Measurements from ENCODE around the gene SLC2A4RG. TPM values are rescaled to one million over a fixed set of nuclear protein-coding genes. Genes with fewer than 3 reads are reported as not detected.

The SLC2A4RG gene
- polyA plus RNA-seq, 12 donors = 81.5 to 182 (median 102) TPM; not detected in 1

DNA sequence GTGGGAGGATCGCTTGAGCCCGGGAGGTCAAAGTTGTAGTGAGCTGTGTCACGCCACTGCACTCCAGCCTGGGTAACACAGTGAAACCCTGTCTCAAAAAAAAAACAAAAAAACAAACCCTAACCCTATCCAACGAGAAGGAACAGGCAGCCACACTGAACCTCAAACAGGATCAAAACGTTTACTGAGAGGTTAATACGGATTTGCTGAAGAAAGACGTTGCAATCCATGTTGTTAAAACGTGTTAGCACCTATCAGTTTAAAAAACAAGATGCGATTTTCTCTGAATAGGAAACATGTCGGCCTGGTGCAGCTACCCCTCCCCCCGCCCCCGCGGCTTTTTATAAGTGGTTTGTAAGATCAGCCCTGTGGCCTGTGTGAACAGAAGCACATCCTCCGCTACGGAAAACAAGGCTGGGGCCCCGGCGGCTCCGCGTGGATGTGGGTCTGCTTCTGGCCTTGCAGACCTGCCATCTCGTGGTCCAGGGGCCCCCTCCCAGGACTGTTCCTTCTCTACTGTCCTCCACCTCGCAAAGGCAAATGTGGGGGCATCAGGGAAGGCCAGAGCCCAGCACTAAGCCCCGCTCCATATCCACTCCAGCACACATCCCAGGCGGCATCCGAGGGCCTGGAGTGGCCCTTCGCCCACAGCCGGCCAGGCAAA lies 11.4 kb downstream of the SLC2A4RG start:
- DNase-seq = no peak

DNA sequence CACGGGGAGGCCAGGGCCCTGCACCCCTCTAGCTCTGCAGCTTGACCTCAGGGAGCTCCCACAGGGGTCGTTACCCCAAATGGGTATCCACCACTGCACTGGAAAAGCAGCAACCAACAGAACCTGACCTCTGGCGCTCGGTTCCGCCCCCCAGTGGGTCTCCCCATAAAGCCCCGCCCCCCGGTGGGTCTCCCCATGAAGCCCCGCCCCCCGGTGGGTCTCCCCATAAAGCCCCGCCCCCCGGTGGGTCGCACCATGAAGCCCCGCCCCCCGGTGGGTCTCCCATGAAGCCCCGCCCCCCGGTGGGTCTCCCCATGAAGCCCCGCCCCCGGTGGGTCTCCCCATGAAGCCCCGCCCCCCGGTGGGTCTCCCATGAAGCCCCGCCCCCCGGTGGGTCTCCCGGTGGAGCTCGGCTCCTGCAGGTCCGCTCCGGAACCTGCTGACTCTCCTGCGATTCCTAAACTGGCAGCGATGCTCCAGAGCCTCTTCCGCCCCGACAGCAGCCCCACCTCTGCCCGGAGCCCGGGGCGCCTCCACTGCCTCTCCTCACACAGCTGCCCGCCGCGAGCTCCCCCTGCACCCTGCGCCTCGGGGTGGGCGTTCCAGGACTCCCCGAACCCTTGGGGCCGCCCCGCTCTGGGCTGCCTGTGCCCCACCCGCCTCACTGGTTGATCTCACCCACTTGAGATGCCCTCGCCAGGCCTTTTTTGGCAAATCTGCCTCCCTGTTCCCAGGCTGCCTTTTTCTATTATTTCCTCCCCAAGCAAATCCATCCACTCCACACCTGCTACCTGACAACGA lies 12.1 kb downstream of the SLC2A4RG start:
- DNase-seq = no peak

- no peak for DNase-seq
Measured at GRCh38 chr20:63752411-63753101, 13.0 kb downstream of the SLC2A4RG start.

DNA sequence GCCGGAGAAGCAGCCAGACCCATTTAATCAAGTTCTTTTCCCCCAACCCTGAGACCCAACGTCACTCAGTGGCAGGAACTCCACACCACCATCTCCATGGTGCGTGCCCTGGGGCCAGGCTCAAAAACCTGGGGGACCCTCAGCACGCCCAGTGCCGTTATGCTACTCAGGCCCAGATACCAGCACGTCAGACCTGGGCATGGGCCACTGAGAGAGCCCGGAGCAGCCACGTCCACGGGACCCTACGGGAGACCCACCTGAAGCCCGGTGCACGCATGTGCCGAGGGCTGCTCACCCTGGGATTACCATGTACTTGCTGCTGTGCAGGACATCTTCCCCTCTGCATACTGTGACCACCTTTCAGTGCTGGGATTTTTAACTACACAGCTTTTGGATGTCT lies 13.8 kb downstream of the SLC2A4RG start:
- DNase-seq = no peak

DNA sequence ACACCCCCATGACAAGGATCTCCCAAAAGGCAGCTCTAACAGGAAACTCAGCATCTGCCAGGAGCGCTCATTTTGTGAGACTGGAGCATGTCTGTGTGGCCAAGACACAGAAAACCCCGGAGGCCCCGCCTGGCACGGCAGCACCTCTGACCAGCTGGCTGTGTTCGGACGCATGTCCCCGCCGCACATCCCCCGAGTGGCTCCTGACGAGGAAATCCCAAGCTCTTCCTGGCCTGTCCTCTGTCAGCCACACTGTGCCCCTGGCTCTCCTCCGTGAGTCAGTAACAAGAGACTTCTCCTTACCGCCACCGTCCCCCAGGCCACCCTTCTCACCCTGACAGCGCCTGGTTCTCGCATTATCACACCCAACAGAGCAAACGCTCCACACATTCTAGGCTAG lies 14.4 kb downstream of the SLC2A4RG start:
- no peak for DNase-seq

GRCh38 chr20:63755933-63756647 lies 16.5 kb downstream of the SLC2A4RG start:
- DNase-seq = no peak

GRCh38 chr20:63756648-63756991 lies 17.0 kb downstream of the SLC2A4RG start:
- no peak for DNase-seq

DNA sequence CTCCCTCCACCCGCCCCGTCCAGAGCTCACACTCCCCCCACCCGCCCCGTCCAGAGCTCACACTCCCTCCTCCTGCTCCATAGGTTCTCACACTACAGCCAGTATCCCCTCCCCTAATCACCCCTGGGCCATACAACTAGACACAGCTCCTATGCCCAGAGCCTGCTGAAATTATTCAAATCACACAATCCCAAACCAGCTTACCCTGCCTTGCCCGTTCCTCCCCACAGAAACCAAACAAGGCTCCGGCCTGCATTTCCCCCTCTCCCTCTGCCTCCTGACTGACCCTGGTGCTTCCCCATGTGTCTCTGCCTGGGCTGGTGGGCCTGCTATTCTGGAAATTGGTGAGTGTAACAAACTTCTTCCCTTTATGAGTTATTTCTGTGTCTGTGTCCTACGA lies 18.6 kb downstream of the SLC2A4RG start:
- no peak for DNase-seq

DNA sequence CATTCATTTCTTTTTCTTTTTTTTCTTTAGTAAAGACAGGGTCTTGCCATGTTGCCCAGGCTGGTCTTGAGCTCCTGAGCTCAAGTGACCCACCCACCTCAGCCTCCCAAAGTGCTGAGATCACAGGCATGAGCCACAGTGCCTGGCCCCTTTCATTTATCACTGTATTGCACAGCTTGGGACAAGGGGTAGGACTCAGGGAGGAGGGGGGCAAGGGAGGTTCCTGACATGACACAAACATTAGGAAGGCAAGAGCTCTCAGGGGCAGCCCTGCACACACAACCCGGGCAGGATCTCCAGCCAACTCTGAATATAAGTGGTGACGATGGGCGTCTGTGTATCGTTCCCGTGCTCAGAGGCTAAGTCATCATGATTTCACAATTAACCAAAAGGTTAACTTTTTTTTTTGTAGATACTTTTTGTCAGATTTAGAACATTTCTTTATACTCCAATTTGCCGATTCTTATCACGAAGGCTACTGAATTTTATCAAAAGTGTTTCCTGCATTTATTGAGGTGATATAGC lies 19.9 kb downstream of the SLC2A4RG start:
- no peak for DNase-seq

- DNase-seq = no peak
Measured at GRCh38 chr20:63765082-63765873, 25.7 kb downstream of the SLC2A4RG start.

GRCh38 chr20:63765902-63766301 lies 26.3 kb downstream of the SLC2A4RG start:
- no peak for DNase-seq

DNA sequence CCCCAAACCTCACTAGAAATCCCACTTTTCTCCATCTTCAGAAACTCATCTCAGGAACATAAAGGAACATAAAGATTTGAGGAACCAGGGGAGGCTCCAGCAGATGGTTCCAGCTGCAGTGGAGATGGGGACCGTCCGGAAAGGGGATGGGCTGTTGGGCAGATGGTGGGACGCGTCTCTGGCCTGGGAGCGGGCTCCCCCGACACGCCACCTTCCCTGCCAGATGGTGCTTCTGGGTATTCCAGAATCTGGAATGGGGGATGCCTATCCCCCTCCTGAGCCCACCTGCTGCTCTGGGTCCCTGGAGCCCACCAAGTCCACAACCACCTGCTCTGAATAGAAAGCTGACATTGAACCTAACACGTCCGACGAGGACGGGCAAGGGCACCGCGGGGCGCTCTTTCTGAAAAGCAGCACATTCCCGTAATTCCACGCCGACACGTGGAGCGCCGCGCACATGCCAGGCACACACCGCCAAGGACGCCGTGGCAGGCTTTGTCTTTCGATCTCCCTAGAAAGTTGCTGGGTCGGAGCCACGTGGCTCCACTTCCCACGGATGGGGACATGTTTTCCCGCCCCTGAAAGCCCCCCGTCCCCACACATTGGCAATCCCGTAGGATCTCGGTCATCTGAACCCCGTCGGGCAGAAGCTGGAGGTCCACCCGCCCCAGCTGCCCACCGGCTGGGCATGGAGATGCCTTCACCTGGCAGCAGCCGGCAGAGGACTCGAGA lies 27.3 kb downstream of the SLC2A4RG start:
- DNase-seq = no peak

GRCh38 chr20:63767456-63767855 lies 27.9 kb downstream of the SLC2A4RG start:
- DNase-seq = no peak

DNA sequence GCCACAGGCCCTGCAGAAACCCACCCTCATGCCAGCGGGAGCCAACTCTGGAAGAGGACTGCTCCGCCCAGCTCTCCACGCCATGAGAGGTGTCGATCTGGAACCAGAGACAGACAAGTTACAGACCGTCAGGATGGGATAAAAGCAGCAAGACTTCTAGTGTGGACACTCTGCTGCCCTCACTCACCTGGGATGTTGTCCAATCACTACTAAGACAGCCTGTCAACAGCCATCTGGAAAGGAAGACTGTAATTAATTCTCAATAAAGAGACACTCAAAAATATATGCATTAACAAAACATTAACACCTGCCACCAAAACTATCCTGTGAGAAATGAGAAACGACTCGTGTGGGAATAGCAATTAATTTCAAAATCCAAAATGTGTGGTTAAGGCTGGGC lies 28.3 kb downstream of the SLC2A4RG start:
- DNase-seq = no peak

GRCh38 chr20:63768591-63769515 lies 29.3 kb downstream of the SLC2A4RG start:
- no peak for DNase-seq

DNA sequence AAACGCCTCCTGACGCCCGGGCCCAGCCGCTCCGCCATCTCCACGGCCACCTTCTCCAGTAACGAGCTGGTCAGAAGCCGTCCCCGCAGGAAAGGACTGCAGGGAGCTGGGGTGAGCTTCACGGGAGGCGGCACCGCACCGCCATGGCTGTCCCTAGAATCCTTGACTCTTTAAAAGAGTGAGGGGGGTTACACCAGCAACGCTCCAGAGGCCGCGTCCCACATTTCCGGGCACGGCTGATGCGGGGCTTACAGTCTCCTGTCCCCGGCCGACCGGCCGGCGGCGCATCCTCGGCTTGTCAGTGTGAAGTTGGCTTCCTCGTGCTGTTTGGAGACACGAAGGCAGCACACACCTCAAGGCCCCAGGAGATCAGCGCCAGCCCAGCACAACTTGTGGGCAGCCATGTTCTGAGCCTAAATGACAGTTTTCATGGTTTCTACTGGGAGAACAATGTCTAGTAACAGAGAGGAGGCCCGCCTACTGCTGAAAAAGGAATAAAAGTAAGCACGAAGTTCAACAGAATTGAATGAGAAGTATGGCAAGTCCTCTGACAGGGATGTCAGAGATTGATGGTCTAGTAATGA lies 30.4 kb downstream of the SLC2A4RG start:
- DNase-seq = no peak

DNA sequence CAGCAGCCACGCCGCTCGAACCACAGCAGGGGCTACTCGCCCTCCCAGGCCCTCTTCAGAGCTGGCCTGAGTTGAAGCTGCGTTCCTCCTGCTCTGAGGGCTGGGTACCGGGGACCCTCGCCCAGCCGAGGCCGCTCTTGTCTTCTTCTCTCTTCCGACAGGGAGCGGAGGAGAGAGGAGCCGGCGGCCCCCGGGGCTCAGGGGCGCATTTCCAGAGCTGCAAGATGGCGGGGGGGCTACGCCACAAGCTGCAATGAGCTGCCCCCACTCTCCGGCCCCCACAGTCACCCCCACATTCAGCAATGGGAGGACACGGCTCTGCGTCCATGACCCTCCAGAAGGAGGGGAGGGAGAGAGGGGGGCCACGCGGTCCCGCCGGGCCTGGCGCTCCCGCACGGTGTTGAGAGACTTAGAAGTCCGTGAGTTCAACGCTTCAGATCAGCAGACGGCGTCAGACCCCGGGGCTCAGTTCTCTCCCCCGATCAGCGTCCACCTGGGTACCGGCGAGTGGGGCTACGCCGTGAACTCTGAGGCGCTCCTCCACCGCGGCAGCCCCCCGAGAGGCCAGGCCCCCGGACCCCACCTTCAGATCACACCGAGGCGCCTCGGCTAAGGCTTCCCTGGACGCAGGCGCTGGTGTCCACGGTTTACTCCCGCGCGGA lies 31.6 kb downstream of the SLC2A4RG start:
- DNase-seq = no peak

DNA sequence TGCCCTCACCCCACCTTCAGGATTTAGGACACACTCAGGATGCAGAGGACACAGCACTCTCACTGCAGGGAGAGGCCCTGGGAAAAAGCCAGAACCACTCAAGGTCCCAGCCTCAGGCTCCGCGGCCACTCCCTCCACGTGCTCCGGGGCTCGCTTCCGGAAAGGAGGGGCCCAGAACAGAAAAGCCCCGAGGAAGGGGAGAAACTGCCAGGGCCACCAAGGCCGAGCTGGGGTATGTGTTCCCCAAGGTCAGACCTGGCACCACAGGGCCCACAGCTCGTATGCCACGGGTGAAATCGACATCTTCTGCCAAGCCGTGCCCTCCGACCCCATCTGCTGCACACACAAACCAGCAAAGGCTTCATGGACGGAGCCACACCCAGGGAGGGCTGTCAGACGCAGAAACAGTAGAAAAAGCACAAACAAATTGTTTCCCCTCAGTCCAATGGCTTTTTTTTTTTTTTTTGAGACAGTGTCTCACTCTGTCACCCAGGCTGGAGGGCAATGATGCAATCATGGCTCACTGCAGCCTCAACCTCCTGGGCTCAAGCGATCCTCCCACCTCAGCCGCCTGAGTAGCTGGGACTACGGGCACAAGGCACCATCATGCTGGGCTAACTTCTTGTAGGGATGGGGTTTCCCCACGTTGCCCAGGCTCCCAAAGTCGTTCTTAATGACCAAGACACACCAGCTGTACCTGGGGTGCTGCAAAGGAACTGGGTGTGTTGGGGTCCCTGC lies 33.4 kb downstream of the SLC2A4RG start:
- no peak for DNase-seq
